K562 (cell line): ENCODE measurements around the gene TEAD4. TPM values are rescaled to one million over a fixed set of nuclear protein-coding genes. Genes with fewer than 3 reads are reported as not detected.

Source experiments
- ATAC-seq: fragments of 200-7000 bp; cut with Tn5 transposase; 3 replicates; pipeline ENCODE4 v1.9.1; 2020; ENCODE audit warnings: moderate library complexity
- BruUV-seq: library from RNA; stranded (reverse); fragments of 400-500 nt; replicated peaks from 2 replicates; lab custom pipeline; 2021; lab: Mats Ljungman, UMichigan
- CTCF ChIA-PET: fragments of 300-600 bp; formaldehyde crosslinking; extraction: SDS; loops from one replicate; lab custom pipeline; 2021; ENCODE audit warnings: low intra/inter-chr PET ratio; lab: Yijun Ruan, JAX
- POLR2A ChIA-PET: fragments of 300-600, 350-650 bp; sonication (Branson Sonifier 250); formaldehyde crosslinking; extraction: SDS; loops from one replicate; lab custom pipeline; 2021; ENCODE audit warnings: antibody characterized with exemption, inconsistent platforms; lab: Yijun Ruan, JAX
- DNase-seq, 4 experiments: peaks; one replicate each; pipeline versions ENCODE4 v3.0.0 to v3.0.0-alpha.2; 2011 to 2018; ENCODE audit warnings: low spot score in 3 of 4, mixed read lengths in 3 of 4; ENCODE audit errors: extremely low read depth in 1 of 4
- FAIRE-seq: peaks from 2 replicates; lab custom pipeline; 2011; peaks lifted over from hg19 to GRCh38; lab: Jason Lieb, UNC
- H2AFZ ChIP-seq: 2 replicates; pipeline ENCODE4 v1.6.0; 2011; ENCODE audit warnings: low read depth, low read length, control low read depth, inconsistent platforms
- H3K27ac ChIP-seq: fragments of 200-600 bp; 3 replicates; pipeline ENCODE4 v1.8.0; 2011; ENCODE audit warnings: low read depth, mild to moderate bottlenecking, control low read depth, inconsistent platforms, low read length, moderate library complexity, mixed read lengths; ENCODE audit errors: extremely low read depth
- H3K27me3 ChIP-seq, 2 experiments: fragments of 300-600 bp in 1 of 2; 2 replicates in 1 of 2; 3 replicates in 1 of 2; pipeline versions ENCODE4 v1.6.0 to v1.8.0; 2011; ENCODE audit warnings: inconsistent platforms in 2 of 2, low read length in 2 of 2, mild to moderate bottlenecking in 1 of 2, mixed read lengths in 1 of 2, moderate library complexity in 1 of 2; ENCODE audit not compliant: control insufficient read depth in 2 of 2, insufficient read depth in 2 of 2
- H3K36me3 ChIP-seq: fragments of 300-600 bp; 3 replicates; pipeline ENCODE4 v1.8.0; 2011; ENCODE audit warnings: mild to moderate bottlenecking, low read length, inconsistent platforms; ENCODE audit not compliant: control insufficient read depth, insufficient read depth
- H3K4me1 ChIP-seq, 2 experiments: fragments of 200-600 bp in 1 of 2; replicated peaks in 1 of 2; 2 replicates in 1 of 2; 3 replicates in 1 of 2; pipeline versions ENCODE4 v1.5.1 to v1.8.0; 2011; ENCODE audit warnings: inconsistent platforms in 2 of 2, low read length in 2 of 2, mild to moderate bottlenecking in 1 of 2, mixed read lengths in 1 of 2, moderate library complexity in 1 of 2; ENCODE audit not compliant: control insufficient read depth in 2 of 2, insufficient read depth in 2 of 2
- H3K4me2 ChIP-seq: 2 replicates; pipeline ENCODE4 v1.6.1; 2011; ENCODE audit warnings: low read length, control low read depth, inconsistent platforms, mixed read lengths; ENCODE audit not compliant: insufficient read depth
- H3K4me3 ChIP-seq: fragments of 200-600 bp; sonication (generic), shearing (Covaris generic); 2 replicates; pipeline ENCODE4 v1.5.1; 2016; ENCODE audit warnings: control low read depth, inconsistent platforms
- H3K79me2 ChIP-seq: fragments of 200-600 bp; 3 replicates; pipeline ENCODE4 v1.8.0; 2011; ENCODE audit warnings: low read length, inconsistent platforms; ENCODE audit not compliant: control insufficient read depth, insufficient read depth
- H3K9ac ChIP-seq, 2 experiments: 2 replicates each; pipeline versions ENCODE4 v1.6.0 to v1.6.1; 2011; ENCODE audit warnings: low read depth in 2 of 2, low read length in 2 of 2, control low read depth in 1 of 2, inconsistent platforms in 1 of 2, mild to moderate bottlenecking in 1 of 2, mixed read lengths in 1 of 2; ENCODE audit not compliant: insufficient read depth in 1 of 2
- H3K9me1 ChIP-seq: one replicate; pipeline ENCODE4 v1.6.0; 2011; ENCODE audit warnings: inconsistent platforms, mild to moderate bottlenecking, low read length, moderate library complexity; ENCODE audit not compliant: control insufficient read depth, insufficient read depth
- H3K9me3 ChIP-seq: replicated peaks from 2 replicates; pipeline ENCODE4 v1.5.1; 2011; ENCODE audit warnings: low read depth, low read length, inconsistent platforms; ENCODE audit not compliant: control insufficient read depth, insufficient read depth
- H4K20me1 ChIP-seq: replicated peaks from 2 replicates; pipeline ENCODE4 v1.6.1; 2011; ENCODE audit warnings: low read length, inconsistent platforms, mixed read lengths; ENCODE audit not compliant: control insufficient read depth, insufficient read depth
- CTBP1 ChIP-seq: fragments of 450-650 bp; IDR thresholded peaks from 2 replicates; pipeline ENCODE4 v1.6.1; 2016; ENCODE audit warnings: borderline replicate concordance
- NRF1 ChIP-seq, 2 experiments: fragments of 450-650 bp; IDR thresholded peaks in 1 of 2; conservative IDR thresholded peaks in 1 of 2; 2 replicates each; pipeline ENCODE4 v1.6.1; 2014; ENCODE audit warnings: mild to moderate bottlenecking in 2 of 2
- POLR2A ChIP-seq: fragments of 450-650 bp; conservative IDR thresholded peaks from 2 replicates; pipeline ENCODE4 v1.6.1; 2016
- RB1 ChIP-seq: fragments of 450-650 bp; IDR thresholded peaks from 2 replicates; pipeline ENCODE4 v1.6.1; 2017; ENCODE audit warnings: low read depth, mild to moderate bottlenecking
- WGBS: fragments of 100-300 bp; shearing (Covaris generic); methylation state at CpG from one replicate; pipeline ENCODE4 v1.1.6; 2016; ENCODE audit warnings: low coverage, mixed read lengths; ENCODE audit not compliant: insufficient coverage; ENCODE audit errors: missing lambda C conversion rate; 5-methylcytosine and 5-hydroxymethylcytosine counted together
- in situ Hi-C: fragments of 300-500 bp; cut with MboI; formaldehyde crosslinking; loops from 4 replicates; pipeline ENCODE4 v1.15.0; 2018; ENCODE audit warnings: inconsistent platforms, mixed read lengths
- intact Hi-C: fragments of 100-400 bp; cut with micrococcal nuclease; formaldehyde crosslinking; loops from 2 replicates; pipeline ENCODE4 v1.14.2; 2022
- polyA plus RNA-seq, 8 experiments: library from polyadenylated mRNA; depleted of rRNA in 4 of 8; stranded (reverse) in 5 of 8; unstranded in 3 of 8; fragments of >200 nt; fragmentation: Nextera tagmentation in 2 of 8; fragmentation: Illumina TruSeq in 1 of 8; extraction: Ambion mirVana in 2 of 8; extraction: Trizol in 1 of 8; gene quantifications; 2 replicates each; pipeline versions ENCODE4 v1.2.1 to v1.2.3, GENCODE V29; 2011 to 2014; ENCODE audit warnings: inconsistent platforms in 1 of 8, missing spikeins in 1 of 8
- total RNA-seq, 7 experiments: library from RNA; depleted of rRNA in 6 of 7; stranded (reverse); fragments of >200 nt in 6 of 7; fragmentation: Illumina TruSeq in 2 of 7; extraction: Trizol in 2 of 7; gene quantifications; 2 replicates each; pipeline versions ENCODE4 v1.2.1 to v1.2.3, GENCODE V29; 2011 to 2021; ENCODE audit warnings: low replicate concordance in 1 of 7
- TF ChIP-seq, protein P1 (sequence below): sonication (generic); formaldehyde crosslinking; IDR thresholded peaks from 2 replicates; pipeline ENCODE4 v1.9.0; 2022; ENCODE audit warnings: mild to moderate bottlenecking, missing genetic modification reagents
- TF ChIP-seq, protein P2 (sequence below): fragments of 450-650 bp; IDR thresholded peaks from 2 replicates; pipeline ENCODE4 v1.6.1; 2016; ENCODE audit warnings: mild to moderate bottlenecking, moderate library complexity
- TF ChIP-seq, protein P3 (sequence below), 2 experiments: fragments of 450-650 bp; conservative IDR thresholded peaks; 2 replicates each; pipeline ENCODE4 v1.6.1; 2017; ENCODE audit warnings: mild to moderate bottlenecking in 2 of 2, moderate library complexity in 2 of 2

The TEAD4 gene
- total and polyA plus RNA-seq, 9 of the 15 experiments (the other 6 are each of a cell fraction or from before 2014, with no cell fraction given) = 0.82 to 40.0 (median 17.0) TPM

DNA sequence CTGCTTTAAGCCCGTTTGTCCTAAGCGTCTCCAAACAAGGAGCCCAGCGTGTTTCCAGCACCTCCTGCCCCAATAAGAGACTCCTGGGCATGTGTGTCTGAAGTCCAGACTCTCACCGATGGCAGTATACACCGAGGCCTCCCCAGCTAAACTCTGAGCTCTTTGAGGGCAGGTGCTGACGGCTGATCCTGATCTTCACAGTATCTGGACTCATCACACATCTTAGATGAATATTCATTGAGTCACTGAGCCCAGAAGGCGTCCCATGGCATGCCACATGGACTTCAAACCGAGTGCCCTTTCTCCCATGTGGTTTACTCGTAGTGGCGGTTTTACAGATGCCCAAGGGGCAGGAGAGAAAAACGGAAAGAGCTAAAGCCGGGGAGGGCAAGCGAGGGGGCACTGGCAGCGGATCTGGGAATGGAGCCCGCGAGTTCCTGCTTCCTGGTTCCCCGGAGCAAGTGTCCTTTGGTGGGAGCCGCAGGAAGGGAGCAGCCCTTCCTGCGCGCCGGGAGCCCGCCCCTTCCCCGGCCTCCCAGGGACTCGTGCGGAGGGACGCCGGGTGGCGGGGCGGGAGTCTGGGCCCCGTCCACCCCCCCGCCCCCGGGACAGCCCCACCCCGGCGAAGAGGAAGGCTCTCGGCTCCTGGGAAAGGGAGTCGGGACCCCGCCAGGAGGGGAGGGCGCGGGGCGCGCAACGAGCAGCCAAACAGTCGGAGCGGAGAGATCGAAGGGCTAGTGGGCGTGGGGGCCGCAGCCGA, 585 bp upstream of the TEAD4 start:
- Histone ChIP-seq H3K4me1 (peaks cover 24 to 32% of the 10 kb centered on the region in 2 experiments; a peak in 4 of 5 replicates), H3K4me2 (peak overlapping the region; percentile 82), H4K20me1 (no peaks in the 10 kb centered on the region; the same call in 1 of the 2 replicates), H3K27me3 (no peaks in the 10 kb centered on the region), H3K9ac (peak overlapping the region; percentile 50 to 65), H3K79me2 (peaks cover 38% of the 10 kb centered on the region), H3K4me3 (peak overlapping the region; percentile 65), H3K36me3 (no peaks in the 10 kb centered on the region; the same call in 1 of the 3 replicates), H3K27ac (peak overlapping the region; percentile 55), H2AFZ (peak overlapping the region; percentile 84), H3K9me3 (no peaks in the 10 kb centered on the region), H3K9me1 (peaks cover 3% of the 10 kb centered on the region)
- WGBS = 2% methylated on average over 24 of the region's 48 CpGs
- TSS peak; percentile 73 for BruUV-seq
- in situ Hi-C loops (no loop called here), intact Hi-C loops (no loop called here)
- CTCF ChIA-PET = no interaction called here
- ATAC-seq (peak; percentile 67), FAIRE-seq (peak; percentile 72), DNase-seq (peak; percentile 72 to 92 (median 90))
- POLR2A ChIA-PET = interaction anchor here (0.6 kb wide), 1 partner anchor 10 kb away, joined by 3 read pairs; no protein-coding TSS in a partner anchor
- TF ChIP-seq NRF1 (conservative IDR thresholded peaks at IDR 0.05 in 1 of 2, IDR thresholded peaks at IDR 0.05 in 1 of 2) = peak; percentile 26 to 28; a peak in 2 of 4 replicates
- TF ChIP-seq RB1 = peak; percentile 40; the same call in 1 of the 2 replicates
- TF ChIP-seq POLR2A = peak; percentile 63
- TF ChIP-seq CTBP1 = 0 out of 2 replicates have a peak, but pooled peaks have one; percentile 23
- TF ChIP-seq, protein P1, sequence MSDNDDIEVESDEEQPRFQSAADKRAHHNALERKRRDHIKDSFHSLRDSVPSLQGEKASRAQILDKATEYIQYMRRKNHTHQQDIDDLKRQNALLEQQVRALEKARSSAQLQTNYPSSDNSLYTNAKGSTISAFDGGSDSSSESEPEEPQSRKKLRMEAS (CRISPR knock-in tag) = peak; percentile 56; the same call in 1 of the 2 replicates
- TF ChIP-seq, protein P2, sequence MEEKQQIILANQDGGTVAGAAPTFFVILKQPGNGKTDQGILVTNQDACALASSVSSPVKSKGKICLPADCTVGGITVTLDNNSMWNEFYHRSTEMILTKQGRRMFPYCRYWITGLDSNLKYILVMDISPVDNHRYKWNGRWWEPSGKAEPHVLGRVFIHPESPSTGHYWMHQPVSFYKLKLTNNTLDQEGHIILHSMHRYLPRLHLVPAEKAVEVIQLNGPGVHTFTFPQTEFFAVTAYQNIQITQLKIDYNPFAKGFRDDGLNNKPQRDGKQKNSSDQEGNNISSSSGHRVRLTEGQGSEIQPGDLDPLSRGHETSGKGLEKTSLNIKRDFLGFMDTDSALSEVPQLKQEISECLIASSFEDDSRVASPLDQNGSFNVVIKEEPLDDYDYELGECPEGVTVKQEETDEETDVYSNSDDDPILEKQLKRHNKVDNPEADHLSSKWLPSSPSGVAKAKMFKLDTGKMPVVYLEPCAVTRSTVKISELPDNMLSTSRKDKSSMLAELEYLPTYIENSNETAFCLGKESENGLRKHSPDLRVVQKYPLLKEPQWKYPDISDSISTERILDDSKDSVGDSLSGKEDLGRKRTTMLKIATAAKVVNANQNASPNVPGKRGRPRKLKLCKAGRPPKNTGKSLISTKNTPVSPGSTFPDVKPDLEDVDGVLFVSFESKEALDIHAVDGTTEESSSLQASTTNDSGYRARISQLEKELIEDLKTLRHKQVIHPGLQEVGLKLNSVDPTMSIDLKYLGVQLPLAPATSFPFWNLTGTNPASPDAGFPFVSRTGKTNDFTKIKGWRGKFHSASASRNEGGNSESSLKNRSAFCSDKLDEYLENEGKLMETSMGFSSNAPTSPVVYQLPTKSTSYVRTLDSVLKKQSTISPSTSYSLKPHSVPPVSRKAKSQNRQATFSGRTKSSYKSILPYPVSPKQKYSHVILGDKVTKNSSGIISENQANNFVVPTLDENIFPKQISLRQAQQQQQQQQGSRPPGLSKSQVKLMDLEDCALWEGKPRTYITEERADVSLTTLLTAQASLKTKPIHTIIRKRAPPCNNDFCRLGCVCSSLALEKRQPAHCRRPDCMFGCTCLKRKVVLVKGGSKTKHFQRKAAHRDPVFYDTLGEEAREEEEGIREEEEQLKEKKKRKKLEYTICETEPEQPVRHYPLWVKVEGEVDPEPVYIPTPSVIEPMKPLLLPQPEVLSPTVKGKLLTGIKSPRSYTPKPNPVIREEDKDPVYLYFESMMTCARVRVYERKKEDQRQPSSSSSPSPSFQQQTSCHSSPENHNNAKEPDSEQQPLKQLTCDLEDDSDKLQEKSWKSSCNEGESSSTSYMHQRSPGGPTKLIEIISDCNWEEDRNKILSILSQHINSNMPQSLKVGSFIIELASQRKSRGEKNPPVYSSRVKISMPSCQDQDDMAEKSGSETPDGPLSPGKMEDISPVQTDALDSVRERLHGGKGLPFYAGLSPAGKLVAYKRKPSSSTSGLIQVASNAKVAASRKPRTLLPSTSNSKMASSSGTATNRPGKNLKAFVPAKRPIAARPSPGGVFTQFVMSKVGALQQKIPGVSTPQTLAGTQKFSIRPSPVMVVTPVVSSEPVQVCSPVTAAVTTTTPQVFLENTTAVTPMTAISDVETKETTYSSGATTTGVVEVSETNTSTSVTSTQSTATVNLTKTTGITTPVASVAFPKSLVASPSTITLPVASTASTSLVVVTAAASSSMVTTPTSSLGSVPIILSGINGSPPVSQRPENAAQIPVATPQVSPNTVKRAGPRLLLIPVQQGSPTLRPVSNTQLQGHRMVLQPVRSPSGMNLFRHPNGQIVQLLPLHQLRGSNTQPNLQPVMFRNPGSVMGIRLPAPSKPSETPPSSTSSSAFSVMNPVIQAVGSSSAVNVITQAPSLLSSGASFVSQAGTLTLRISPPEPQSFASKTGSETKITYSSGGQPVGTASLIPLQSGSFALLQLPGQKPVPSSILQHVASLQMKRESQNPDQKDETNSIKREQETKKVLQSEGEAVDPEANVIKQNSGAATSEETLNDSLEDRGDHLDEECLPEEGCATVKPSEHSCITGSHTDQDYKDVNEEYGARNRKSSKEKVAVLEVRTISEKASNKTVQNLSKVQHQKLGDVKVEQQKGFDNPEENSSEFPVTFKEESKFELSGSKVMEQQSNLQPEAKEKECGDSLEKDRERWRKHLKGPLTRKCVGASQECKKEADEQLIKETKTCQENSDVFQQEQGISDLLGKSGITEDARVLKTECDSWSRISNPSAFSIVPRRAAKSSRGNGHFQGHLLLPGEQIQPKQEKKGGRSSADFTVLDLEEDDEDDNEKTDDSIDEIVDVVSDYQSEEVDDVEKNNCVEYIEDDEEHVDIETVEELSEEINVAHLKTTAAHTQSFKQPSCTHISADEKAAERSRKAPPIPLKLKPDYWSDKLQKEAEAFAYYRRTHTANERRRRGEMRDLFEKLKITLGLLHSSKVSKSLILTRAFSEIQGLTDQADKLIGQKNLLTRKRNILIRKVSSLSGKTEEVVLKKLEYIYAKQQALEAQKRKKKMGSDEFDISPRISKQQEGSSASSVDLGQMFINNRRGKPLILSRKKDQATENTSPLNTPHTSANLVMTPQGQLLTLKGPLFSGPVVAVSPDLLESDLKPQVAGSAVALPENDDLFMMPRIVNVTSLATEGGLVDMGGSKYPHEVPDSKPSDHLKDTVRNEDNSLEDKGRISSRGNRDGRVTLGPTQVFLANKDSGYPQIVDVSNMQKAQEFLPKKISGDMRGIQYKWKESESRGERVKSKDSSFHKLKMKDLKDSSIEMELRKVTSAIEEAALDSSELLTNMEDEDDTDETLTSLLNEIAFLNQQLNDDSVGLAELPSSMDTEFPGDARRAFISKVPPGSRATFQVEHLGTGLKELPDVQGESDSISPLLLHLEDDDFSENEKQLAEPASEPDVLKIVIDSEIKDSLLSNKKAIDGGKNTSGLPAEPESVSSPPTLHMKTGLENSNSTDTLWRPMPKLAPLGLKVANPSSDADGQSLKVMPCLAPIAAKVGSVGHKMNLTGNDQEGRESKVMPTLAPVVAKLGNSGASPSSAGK = peak; percentile 45
- TF ChIP-seq, protein P3, sequence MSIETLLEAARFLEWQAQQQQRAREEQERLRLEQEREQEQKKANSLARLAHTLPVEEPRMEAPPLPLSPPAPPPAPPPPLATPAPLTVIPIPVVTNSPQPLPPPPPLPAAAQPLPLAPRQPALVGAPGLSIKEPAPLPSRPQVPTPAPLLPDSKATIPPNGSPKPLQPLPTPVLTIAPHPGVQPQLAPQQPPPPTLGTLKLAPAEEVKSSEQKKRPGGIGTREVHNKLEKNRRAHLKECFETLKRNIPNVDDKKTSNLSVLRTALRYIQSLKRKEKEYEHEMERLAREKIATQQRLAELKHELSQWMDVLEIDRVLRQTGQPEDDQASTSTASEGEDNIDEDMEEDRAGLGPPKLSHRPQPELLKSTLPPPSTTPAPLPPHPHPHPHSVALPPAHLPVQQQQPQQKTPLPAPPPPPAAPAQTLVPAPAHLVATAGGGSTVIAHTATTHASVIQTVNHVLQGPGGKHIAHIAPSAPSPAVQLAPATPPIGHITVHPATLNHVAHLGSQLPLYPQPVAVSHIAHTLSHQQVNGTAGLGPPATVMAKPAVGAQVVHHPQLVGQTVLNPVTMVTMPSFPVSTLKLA (conservative IDR thresholded peaks at IDR 0.05) = peak in 1 of 2 experiments; percentile 66; a peak in 3 of 4 replicates
